HG03378 (cell line): ENCODE results near the gene TDRKH.
"Not testable (repeated sequence)": the region's sequence is repeated elsewhere in the genome, so short reads cannot be mapped to it uniquely, and the experiment has no call there.

Experiments used
- ATAC-seq: cut with Tn5 transposase; IDR thresholded peaks from one replicate; pipeline ENCODE4 v1.9.1; 2021; ENCODE audit warnings: mild to moderate bottlenecking, moderate library complexity; ENCODE audit not compliant: unreplicated experiment

Gene TDRKH

GRCh38 chr1:151803164-151803563 lies 12.9 kb upstream of the TDRKH start:
- ATAC-seq: no peak

GRCh38 chr1:151802372-151802771 lies 12.1 kb upstream of the TDRKH start:
- ATAC-seq: no peak

DNA sequence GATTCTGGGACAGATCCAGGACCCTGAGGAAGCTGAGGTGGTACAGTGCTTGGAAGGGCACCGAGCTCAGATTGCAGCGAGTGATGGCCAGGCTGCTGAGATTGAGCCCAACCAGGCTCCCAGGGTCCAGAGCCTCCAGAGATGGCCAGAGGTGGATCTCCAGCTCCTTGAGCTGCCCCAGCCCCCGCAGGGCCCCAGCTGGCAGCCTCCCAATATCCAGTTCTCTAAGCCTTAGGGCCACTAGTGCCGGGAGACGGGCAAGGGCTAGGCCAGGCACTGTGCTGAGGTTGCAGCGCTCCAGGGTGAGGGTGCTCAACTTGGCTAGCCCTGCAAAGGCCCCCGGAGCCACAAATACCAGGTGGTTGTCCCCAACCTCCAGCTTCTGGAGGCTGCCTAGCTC lies 11.5 kb upstream of the TDRKH start:
- no peak for ATAC-seq

- no peak for ATAC-seq
Measured at GRCh38 chr1:151801310-151801820, 11.1 kb upstream of the TDRKH start.

- no peak for ATAC-seq
Measured at GRCh38 chr1:151800830-151801229, 10.5 kb upstream of the TDRKH start.

DNA sequence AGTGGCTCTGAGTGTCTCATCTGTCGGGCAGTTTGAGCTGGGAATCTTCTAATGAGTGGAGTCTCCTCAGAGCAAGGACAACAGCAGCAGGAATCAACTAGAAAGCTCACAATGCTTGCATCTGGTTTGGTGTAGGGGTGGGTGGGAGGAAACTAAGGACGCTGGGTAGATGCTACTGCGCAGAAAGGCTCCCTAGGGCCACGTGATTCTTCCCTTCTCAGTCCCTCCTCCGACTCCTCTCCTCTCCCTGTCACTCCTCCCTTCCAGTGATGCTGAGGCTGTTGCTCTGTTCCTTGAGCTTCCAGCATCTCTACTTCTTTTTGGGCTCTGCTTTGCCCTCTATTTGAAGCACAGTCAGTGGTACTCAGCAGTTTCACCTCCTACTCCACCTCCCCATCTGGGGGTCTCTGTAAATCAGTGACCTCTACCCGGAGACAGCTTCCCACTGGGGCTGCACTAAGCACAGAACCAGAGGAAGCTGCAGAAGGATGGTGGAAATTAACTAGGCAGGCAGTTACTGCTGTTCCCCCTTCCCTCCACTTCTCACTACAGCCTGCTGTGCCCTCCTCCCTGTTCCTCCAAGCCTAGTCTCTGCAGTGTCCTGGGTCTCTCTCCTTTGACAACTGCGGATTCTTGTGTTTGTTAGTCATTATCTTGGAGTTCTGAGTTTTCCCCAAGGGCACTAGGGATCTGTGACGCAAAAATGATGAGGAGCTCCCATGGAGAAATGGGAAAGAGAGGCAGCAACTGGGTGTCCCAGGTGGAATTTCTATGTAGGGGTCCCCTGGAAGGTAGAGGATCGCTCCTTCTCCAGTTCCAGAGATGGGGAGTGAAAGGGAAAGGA lies 9.1 kb upstream of the TDRKH start:
- ATAC-seq: no peak

- no peak for ATAC-seq
Measured at GRCh38 chr1:151798571-151798970, 8.3 kb upstream of the TDRKH start.

DNA sequence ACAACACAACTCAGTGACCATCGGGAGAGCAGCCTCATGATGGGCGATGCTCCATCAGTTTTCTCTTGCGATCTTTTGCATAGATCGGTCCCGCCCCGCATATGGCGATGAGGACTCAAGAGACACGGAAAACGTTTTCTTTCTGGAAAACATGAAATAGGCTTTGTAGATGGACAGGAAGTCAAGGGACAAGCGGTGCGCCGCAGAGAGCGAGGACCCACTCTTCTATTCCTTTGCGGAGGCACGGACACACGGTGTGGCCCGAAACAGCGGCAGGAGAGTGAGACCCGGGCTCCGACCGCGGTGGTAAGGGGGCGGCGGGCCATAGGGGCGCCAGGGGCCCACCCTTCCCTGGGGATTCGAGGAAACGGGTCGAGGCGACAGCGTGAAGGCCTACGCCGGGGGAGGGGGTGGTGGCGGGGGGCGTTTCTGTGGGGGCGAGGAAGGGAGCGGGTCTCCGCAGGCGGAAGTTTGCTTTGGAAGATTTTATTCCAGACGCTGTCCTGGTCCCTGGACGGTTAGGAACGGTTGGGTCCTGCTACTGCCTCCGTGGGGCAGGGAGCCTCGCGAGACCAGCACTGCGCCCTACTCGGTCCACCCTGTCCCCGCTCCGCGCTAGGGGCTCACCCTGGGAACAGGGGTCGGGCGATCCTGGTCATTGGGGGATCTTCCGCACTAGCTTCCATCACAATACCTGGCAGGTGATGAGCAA lies 796 bp upstream of the TDRKH start:
- ATAC-seq: no peak

GRCh38 chr1:151787689-151788088 lies 2.6 kb downstream of the TDRKH start:
- ATAC-seq: no peak

GRCh38 chr1:151783796-151784195 lies 6.5 kb downstream of the TDRKH start:
- no peak for ATAC-seq

DNA sequence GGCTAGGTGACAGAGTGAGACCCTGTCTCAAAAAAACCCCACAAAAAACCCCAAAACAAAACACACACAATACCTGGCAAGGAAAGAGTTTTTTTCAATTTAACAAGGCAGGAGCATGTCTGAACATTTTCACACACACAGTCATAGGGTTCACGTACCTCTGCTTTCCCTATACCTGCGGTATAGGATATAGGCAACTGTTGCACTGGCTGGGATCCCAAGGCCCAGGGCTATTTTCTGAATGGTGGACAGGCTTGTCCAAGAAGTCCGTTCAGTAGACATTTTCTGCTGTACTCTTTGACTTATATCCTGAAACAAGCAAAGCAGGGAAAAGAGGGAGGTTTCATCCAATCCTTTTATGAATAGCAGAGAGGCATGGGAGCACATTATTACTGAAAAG lies 7.6 kb downstream of the TDRKH start:
- ATAC-seq: no peak

GRCh38 chr1:151782026-151782425 lies 8.3 kb downstream of the TDRKH start:
- ATAC-seq: not testable (repeated sequence)

- not testable (repeated sequence) for ATAC-seq
Measured at GRCh38 chr1:151780736-151781135, 9.6 kb downstream of the TDRKH start.

DNA sequence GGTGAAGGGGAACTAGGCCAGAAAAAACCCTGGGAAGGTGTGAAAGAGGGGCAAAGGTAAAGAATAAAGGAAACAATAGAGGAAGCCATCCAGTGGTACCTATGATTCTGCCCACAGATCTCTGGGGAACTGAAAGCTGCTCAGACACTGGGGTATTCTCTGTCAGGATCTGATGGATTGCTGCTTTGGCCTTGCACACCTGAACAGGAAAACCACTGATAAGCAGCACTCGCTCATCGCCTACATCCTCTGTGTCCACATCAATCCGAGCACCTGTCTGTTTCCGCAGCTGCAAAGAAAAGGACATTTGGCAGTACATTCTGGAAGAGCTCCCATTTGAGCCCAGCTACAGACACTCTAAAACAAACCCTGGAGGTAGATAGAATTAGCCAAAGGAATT lies 10.4 kb downstream of the TDRKH start:
- ATAC-seq: no peak

GRCh38 chr1:151777317-151777716 lies 13.0 kb downstream of the TDRKH start:
- no peak for ATAC-seq

GRCh38 chr1:151776665-151777062 lies 13.6 kb downstream of the TDRKH start:
- no peak for ATAC-seq

- ATAC-seq: no peak
Measured at GRCh38 chr1:151775894-151776664, 14.2 kb downstream of the TDRKH start.

DNA sequence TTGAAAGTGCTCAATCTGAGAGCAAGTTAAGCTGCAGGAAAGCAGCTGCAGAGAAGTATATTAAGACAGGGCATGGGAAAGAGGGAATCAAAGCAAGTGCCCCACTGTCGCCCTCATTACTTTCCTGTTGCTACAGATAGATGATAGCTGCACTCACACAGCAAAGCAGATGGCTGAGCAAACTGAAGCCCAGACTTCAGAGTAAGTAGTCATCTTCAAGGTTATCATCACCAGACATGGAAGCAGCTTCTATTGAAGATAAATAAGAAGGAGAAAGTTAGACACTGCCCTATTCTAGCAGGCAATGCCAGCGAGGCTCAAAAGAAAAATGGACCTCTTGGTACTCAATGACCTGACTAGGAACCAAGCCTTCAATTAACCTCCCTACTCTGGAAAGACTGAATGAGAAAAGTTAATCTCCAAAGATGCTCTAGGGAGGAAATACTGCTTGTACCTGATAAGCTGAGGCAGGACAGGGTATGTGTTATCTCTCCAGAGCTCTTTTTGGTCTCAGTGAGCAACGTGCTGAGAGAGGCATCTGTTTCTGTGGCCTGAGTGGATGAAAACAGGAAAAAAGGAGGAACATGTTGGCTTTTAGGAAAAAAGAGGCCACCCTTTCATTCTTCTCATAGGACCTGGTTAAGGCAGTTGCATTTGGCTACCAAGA lies 15.9 kb downstream of the TDRKH start:
- no peak for ATAC-seq

- no peak for ATAC-seq
Measured at GRCh38 chr1:151773702-151774101, 16.6 kb downstream of the TDRKH start.

DNA sequence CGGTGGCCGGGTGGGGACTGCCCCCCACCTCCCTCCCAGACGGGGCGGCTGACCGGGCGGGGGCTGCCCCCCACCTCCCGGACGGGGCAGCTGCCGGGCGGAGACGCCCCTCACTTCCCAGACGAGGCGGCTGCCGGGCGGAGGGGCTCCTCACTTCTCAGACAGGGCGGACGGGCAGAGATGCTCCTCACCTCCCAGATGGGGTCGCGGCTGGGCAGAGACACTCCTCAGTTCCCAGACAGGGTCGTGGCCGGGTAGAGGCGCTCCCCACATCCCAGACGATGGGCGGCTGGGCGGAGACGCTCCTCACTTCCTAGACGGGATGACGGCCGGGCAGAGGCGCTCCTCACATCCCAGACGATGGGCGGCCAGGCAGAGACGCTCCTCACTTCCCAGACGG lies 21.0 kb downstream of the TDRKH start:
- ATAC-seq: not testable (repeated sequence)
